ENCODE results near the gene ZNF423.

The ZNF423 gene

DNA sequence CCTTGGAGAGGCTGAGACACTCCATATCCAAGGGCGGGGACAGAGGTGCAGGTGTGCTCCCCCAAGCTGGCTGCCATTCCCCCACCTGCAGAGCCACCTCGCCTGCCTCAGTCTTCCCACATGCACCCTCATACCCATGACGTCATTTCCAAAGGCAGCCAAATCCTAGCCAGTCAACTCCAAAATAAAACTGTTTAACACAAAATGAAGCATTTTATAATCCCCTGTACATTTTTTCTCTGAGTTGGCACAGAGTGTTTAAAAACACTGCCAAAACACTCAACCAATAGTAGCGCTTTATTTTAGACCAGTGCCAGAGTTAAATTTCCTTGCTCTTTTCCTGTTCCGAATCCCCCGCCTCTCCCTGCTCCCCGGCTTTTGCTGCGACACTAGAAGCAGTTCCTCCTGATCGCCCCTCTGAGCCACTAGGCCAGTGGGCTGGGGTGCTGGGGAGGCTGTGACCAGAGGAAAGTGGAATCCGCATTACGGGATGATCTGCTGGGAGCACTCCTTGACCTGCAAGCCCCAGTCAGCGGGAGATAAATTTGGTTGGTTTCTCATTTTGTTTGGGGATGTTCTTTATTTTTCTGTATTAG lies 139.5 kb downstream of the ZNF423 start:
- no peak for DNase-seq

DNA sequence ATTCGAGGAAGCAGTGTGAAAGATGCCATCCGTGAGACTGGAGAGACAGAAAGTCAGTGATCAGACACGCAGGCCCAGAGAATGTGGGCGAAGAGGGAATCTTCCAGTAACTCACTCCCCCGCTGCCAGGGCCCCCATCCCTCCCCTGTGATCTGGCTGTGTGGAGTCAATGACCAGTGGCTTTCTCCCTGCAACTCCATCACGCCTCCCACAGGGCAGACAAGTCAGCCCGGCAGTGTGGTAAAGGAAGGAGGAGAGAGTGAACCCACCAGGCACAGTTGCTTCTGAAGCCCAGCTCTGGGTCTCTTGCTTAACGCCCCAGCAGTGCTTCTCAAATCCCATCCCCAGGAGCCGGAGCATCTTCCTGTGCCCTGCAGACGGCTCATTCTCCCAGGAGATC lies 142.1 kb downstream of the ZNF423 start:
- no peak for DNase-seq

DNA sequence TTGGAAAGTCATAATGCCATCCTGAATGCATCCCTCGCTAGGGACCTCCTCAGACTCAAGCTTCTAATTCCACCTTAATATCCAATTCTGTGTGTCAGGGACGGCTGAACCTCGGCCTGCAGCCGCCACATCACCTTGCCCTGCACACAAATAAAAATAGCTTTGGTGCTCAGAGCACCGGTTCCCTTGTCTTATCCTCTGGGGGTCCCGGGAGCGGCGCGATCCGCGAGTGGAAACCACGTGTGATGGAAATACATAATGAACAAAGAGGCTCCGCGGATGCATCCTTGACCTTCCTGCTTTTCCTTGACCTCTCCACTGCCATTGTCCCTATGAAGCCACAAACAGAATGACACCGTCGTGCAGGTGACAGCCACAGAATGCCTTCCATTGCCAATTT lies 143.4 kb downstream of the ZNF423 start:
- DNase-seq, result no peak

GRCh38 chr16:49712106-49712505 lies 143.8 kb downstream of the ZNF423 start:
- DNase-seq, result no peak

- DNase-seq, result no peak
These were observed 146.9 kb downstream of the ZNF423 start for GRCh38 chr16:49709057-49709456.

DNA sequence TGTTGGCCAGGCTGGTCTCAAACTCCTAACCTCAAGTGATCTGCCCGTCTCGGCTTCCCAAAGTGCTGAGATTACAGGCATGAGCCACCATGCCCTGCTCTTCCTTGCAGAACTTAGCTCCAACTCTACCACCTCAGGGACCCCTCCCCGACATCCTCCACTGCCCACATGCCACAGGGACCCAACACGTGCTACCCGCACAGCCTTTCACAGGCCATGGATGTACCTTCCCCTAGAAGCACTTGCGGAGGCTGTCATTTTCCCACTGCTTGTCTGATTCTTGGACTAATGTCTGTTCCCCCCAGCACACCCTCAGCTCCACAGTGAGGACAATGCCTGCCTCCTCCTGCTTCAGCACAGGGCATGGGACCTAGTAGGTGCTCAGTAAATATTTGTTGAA lies 147.4 kb downstream of the ZNF423 start:
- DNase-seq, result no peak

DNA sequence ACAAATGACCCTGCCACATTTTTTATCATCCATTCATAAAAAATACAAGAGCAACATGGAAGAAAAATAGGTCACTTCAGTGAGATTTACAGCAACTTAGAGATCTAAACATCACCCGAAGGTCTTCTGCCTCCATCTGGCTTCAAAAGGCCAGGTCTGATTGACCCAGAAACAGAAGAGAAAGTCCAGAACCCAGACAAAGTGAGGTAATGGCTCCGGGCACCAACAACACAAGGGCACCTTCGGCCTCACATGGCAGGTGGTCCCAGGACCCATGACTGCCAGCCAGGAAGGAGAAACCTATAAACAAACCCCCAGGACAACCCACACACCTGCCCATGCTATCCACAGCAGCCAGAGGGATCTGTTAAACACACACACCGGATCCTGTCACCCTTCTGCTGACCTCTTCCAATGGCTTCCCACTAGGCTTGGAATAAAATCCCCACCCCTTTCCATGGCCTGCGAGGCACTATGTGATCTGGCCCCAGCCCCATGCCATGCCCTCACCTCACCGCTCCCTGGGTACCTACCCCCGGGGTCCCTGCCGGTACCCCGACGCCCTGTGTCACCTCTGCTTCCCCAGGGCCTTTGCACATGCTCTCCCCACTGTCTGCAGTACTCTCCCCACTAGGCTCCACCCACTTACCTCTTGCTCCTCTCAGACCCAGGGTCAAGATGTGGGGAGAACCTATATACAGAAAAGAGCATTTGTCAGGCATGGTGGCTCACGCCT lies 149.1 kb downstream of the ZNF423 start:
- DNase-seq, result no peak

DNA sequence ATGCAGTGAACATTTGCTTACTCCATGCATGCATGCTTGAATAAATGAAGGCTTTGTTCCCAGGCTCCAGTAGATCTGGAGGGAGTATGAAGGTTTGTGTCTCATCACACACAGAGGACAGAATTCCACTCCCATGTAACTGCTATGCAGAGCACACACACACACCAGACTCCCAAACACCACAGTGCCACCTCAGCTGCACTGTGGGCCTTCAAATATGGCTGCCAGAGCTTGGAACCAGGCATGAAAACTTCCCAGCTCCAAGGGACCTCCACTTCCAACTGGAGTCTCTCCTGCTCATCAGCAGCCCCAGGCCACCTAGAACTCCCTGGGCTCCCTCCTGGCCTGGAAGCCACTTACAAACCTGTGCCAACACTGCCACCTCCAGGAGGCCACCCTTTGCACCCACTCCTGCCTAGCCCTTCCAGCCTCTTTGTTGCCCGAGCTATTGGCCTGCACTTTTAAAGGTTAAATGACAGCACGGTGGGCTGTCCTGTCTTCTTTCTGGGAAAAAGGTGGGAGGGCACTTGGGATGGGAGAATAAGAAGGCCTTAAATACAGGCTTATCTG lies 151.2 kb downstream of the ZNF423 start:
- DNase-seq, result no peak

DNA sequence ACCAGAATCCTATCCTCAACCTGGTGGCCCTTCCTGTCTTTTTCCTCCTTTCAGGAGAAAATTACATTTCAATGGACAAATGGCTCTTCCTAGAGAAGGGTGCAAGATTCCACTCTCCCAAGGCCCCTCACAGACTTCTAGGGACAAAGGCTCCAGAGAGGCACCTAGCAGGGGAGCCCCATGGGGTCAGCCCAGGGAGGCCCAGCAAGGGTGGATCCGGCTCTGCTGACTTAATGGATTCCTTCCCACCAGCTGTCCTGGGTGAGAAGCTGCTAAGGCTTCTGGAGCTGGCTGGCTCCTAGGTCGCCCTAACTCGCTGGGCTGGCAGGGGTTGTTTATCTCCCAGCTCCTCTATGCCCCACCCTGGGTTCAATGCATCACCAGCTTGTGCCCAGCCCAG lies 152.4 kb downstream of the ZNF423 start:
- no peak for DNase-seq

GRCh38 chr16:49701789-49702494 lies 154.0 kb downstream of the ZNF423 start:
- DNase-seq, result no peak

- DNase-seq, result no peak
These were observed 154.7 kb downstream of the ZNF423 start for GRCh38 chr16:49701065-49701685.

- DNase-seq, result no peak
These were observed 155.5 kb downstream of the ZNF423 start for GRCh38 chr16:49700251-49701064.

- DNase-seq, result no peak
These were observed 156.1 kb downstream of the ZNF423 start for GRCh38 chr16:49699841-49700175.

DNA sequence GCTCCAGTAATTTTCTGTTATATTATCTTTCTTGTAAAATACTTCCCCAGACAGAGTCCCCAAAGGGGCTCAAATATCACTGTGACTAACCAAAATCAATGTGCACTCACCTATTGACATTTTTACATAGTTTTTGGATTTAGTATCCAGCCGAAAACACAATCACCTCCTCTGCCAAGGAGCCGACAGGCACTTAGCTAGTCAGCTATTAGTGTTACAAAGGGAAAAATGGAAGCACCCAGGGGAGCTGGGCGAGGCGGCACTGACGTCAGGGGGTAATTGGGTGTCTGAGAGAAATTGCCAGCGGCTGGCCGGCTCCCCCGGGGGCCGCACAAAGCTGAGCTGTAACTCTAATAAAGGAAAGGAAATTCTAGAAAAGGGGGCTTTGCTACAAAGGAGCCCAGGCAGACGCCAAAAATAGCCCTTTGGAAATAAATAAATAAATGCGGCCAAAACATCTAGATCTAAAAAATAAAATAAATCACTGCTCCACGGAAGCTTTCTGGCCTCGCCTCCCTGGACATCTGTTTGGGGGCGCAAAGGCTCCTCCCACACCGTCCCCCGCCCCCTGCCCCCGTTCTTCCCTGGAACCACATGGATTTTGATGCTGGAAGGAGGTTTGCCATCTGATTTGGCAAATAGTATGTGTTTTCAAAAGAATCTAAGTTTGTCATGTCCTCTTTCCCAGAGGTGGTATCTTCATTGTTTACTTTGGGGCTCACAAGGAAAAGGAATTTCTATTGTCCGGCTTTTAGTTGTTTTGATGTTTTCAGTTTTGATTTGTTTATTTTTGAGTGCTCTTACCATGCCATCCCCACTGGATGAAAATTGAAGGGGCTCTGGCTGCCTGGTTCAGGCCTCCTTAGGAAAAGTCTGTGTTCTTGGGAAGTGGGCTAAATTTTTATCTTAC lies 156.7 kb downstream of the ZNF423 start:
- DNase-seq, result no peak

DNA sequence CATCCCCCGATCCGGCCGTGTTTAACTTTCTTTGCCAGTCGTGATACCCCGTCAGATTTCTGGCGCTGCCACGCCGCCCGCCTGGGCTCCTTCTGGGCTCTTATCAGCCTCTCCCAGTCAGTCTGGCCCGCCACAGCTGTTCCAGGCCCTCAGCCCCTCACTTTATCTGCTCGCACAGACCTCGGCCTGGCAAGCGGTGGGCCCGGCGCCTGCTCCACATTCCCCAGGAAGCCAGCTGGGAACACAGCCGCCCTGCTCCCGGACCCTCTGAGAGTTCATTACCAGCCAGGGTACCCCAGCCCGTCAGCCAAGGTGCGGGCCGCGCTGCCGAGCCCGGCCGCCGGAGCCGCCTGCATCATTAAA lies 157.5 kb downstream of the ZNF423 start:
- DNase-seq, result no peak

DNA sequence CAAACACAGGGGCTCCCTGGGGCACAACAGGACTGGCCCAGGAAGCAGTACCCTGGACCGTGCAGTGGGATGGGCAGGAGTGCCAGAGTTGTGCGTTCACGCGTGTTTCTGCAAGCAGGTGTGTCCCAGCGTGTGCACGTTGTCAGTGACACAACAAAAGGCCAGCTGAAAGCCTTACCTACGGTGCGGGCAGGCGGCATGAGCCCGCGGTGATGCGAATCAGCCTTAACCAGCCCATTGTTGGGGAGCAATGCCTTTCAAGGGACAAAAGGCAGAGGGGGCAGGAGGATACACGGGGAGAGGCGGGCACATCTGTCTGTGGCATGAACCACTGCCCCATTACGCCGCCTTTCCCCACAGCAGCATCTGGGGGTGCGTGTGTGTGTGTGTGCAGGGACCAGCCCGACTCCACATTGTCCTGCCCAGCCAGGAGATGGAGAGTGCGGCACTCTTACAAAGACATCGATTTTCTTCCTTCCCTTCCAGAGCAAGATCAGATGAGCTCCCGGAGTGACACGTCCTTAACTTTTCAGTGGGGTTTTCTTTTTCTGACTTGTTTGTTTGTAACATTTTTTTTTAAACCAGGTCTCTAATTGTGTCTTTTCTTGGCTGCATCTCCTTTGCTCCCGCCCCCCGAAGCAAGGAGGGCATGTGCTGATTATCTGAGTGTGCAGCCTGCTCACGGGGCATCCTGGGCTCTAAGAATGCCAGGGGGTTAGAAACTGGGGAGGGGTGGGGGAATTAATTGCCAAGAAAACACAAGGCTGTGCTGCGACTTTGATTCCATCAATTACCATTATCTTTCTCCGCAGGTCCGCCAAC lies 158.1 kb downstream of the ZNF423 start:
- no peak for DNase-seq

DNA sequence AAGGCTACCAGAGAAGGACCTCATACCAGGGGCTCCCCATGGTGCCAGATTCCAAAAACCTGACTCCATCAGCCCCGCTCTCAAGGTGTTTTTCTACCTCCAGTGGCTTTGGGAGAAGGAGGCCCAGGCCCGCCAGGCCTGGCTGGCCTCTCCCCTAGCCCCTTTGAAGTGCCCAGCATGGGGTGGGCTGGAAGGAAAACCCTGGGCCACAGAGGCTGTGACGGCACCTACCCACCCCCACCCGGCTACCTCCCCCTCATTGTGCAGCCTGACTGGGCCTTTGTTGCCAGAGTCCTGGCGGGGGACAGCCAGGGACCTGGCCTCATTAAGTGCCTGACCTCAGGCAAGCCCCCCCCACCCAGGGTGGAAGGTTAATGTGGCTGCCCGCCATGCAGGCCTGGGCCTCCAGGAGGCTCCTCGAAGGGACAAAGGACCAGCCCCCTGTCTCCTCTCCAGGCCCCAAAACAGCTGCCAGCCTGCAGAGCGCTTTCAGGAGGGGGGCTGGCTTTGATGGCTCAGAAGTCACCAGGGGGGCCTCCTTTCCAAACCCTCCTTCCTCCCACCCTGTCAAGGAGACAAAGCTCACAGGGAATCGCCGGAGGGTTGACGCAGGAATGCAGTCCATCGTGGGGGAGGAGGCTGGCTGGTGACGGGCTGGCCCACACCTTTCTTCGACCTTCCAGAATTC lies 159.4 kb downstream of the ZNF423 start:
- DNase-seq, result no peak

- no peak for DNase-seq
These were observed 160.0 kb downstream of the ZNF423 start for GRCh38 chr16:49695782-49696413.

DNA sequence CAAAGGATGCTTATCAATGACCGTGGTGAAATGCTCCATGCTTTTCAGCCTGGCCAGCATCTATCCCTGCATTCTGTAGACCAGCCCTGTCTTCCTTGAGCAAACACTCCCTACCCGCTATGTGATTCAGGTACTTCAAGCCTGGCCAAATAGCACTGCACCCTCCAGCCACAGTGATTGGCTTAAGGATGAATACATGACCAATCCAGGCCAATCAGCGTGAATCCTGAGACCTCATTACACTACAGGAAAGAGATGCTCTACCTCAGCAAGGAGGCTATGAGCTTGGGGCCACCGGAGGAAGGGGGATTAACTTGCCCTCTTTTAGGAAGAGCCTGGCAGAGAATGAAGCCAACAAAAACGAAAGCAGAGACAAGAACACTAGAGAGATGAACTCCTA lies 162.5 kb downstream of the ZNF423 start:
- DNase-seq, result no peak

- no peak for DNase-seq
These were observed 165.1 kb downstream of the ZNF423 start for GRCh38 chr16:49690778-49691177.
